Spinal cord (tissue), 10 donors: ENCODE measurements around the gene PIANP. TPM values are rescaled to one million over a fixed set of nuclear protein-coding genes. Genes with fewer than 3 reads are reported as not detected.

Source experiments
- DNase-seq, 6 donors: peaks; one replicate each; pipeline versions ENCODE4 v3.0.0 to v3.0.0-alpha.2; 2013 to 2015; ENCODE audit warnings: low spot score in 6 of 6, low read depth in 4 of 6
- H3K27ac ChIP-seq: one replicate; pipeline ENCODE4 v1.5.1; 2013; ENCODE audit warnings: low read depth, low read length, control low read depth
- H3K27me3 ChIP-seq: one replicate; pipeline ENCODE4 v1.6.1; 2013; ENCODE audit warnings: low read length; ENCODE audit not compliant: control insufficient read depth, insufficient read depth
- H3K36me3 ChIP-seq: one replicate; pipeline ENCODE4 v1.6.1; 2013; ENCODE audit warnings: low read length; ENCODE audit not compliant: control insufficient read depth, insufficient read depth
- H3K4me1 ChIP-seq: one replicate; pipeline ENCODE4 v1.6.1; 2013; ENCODE audit warnings: low read length; ENCODE audit not compliant: control insufficient read depth, insufficient read depth
- H3K4me3 ChIP-seq: one replicate; pipeline ENCODE4 v1.5.1; 2013; ENCODE audit warnings: low read depth, low read length, control low read depth
- H3K9me3 ChIP-seq: one replicate; pipeline ENCODE4 v1.6.1; 2013; ENCODE audit warnings: low read length; ENCODE audit not compliant: control insufficient read depth, insufficient read depth
- WGBS: methylation state at CpG from one replicate; pipeline ENCODE4 v1.1.5; 2013; ENCODE audit warnings: missing lambda C conversion rate; ENCODE audit not compliant: insufficient coverage; 5-methylcytosine and 5-hydroxymethylcytosine counted together
- polyA plus RNA-seq, 2 donors: library from polyadenylated mRNA; unstranded; fragments of 120-200 nt; gene quantifications; one replicate each; pipeline ENCODE4 v1.2.1, GENCODE V29; 2013; ENCODE audit not compliant: insufficient read length in 2 of 2
- small RNA-seq: library from RNA; depleted of rRNA; stranded (forward); fragments of <200 nt; gene quantifications from one replicate; pipeline ENCODE3, GENCODE V24; 2014; ENCODE audit warnings: low replicate concordance
- total RNA-seq, 2 donors: library from RNA; depleted of rRNA in 1 of 2; stranded (reverse); fragments of 120-200 nt in 1 of 2; fragments of >200 nt in 1 of 2; gene quantifications; one replicate each; pipeline versions ENCODE4 v1.2.3 to v1.2.4, GENCODE V29; 2013 to 2014
- donor health status: healthy.

Gene PIANP
- total and polyA plus RNA-seq, 4 donors = 2.0 to 86.8 (median 42.7) TPM

- Histone ChIP-seq H3K27ac (no peak overlapping the region), H3K4me3 (no peak overlapping the region), H3K27me3 (no peaks in the 10 kb centered on the region), H3K4me1 (no peaks in the 10 kb centered on the region), H3K9me3 (no peaks in the 10 kb centered on the region), H3K36me3 (peaks cover 67% of the 10 kb centered on the region)
- 85% methylated on average over 6 of the region's 12 CpGs for WGBS
- no peak for DNase-seq
Observed at GRCh38 chr12:6652391-6652790, 48.2 kb downstream of the PIANP start.

- peaks cover 8% of the 10 kb centered on the region for H3K4me1 ChIP-seq
- no peaks in the 10 kb centered on the region for H3K9me3 ChIP-seq
- 100% methylated on average over 2 of the region's 8 CpGs for WGBS
- DNase-seq = no peak
- no peaks in the 10 kb centered on the region for H3K27me3 ChIP-seq
- no peak overlapping the region for H3K4me3 ChIP-seq
- H3K27ac ChIP-seq = no peak overlapping the region
- H3K36me3 ChIP-seq = peaks cover 61% of the 10 kb centered on the region
Observed at GRCh38 chr12:6650832-6651231, 49.8 kb downstream of the PIANP start.

- Histone ChIP-seq H3K4me1 (peaks cover 14% of the 10 kb centered on the region), H3K27me3 (no peaks in the 10 kb centered on the region), H3K9me3 (no peaks in the 10 kb centered on the region), H3K4me3 (peak within 1 kb of the TSS; percentile 48), H3K27ac (peak within 1 kb of the TSS; percentile 7), H3K36me3 (peaks cover 35% of the 10 kb centered on the region)
- 4% methylated on average over 38 of the region's 38 CpGs for WGBS
- DNase-seq = peak in 3 of 6 donors; percentile 23 to 85 (median 73)
Observed at GRCh38 chr12:6647083-6647604, 53.5 kb downstream of the PIANP start, which contains the start of gene ACRBP. Gene ACRBP (minus strand): TSS chr12:6647432. CDS start chr12:6647366, 66 bp downstream.

GRCh38 chr12:6646276-6647082 is 54.1 kb downstream of the PIANP start:
- 58% methylated on average over 26 of the region's 28 CpGs for WGBS
- peak overlapping the region; percentile 7 for H3K27ac ChIP-seq
- DNase-seq = no peak

GRCh38 chr12:6644903-6645302 is 55.7 kb downstream of the PIANP start:
- Histone ChIP-seq H3K36me3 (peaks cover 13% of the 10 kb centered on the region), H3K4me1 (peaks cover 14% of the 10 kb centered on the region), H3K9me3 (no peaks in the 10 kb centered on the region), H3K27me3 (no peaks in the 10 kb centered on the region), H3K27ac (peak overlapping the region; percentile 57), H3K4me3 (no peak overlapping the region)
- WGBS = 22% methylated on average over 3 of the region's 5 CpGs
- peak in 2 of 6 donors; percentile 64 to 82 for DNase-seq

More at GRCh38 chr12:6646276-6647082, 54.1 kb downstream of the PIANP start:
- H3K36me3 ChIP-seq = peaks cover 29% of the 10 kb centered on the region
- H3K4me3 ChIP-seq = peak overlapping the region; percentile 48
- H3K9me3 ChIP-seq = no peaks in the 10 kb centered on the region
- no peaks in the 10 kb centered on the region for H3K27me3 ChIP-seq
- H3K4me1 ChIP-seq = peaks cover 14% of the 10 kb centered on the region

GRCh38 chr12:6644257-6644596 is 56.4 kb downstream of the PIANP start:
- DNase-seq = no peak
- H3K36me3 ChIP-seq = peaks cover 13% of the 10 kb centered on the region
- no peak overlapping the region for H3K4me3 ChIP-seq
- no peaks in the 10 kb centered on the region for H3K27me3 ChIP-seq
- peaks cover 14% of the 10 kb centered on the region for H3K4me1 ChIP-seq
- no peaks in the 10 kb centered on the region for H3K9me3 ChIP-seq
- peak overlapping the region; percentile 57 for H3K27ac ChIP-seq
- 80% methylated on average over 2 of the region's 6 CpGs for WGBS

Small RNAs within 50 kb of the gene (small RNA-seq; reads per million reads assigned to genes)
- not detected for gene RNU6-781P

Other genes with a start within 250 kb of the PIANP start
- 10 to 100 TPM in 1 of 2 donors, 1 to 10 TPM in 1; 7.6 to 26.4 TPM for gene TAPBPL, start 248.8 kb downstream of the PIANP start, total RNA-seq
- 10 to 100 TPM; 10.0 to 10.7 TPM for gene TAPBPL, start 248.8 kb downstream of the PIANP start, polyA plus RNA-seq
- 100 to 1,000 TPM in 1 of 2 donors, 10 to 100 TPM in 1; 38.3 to 185 TPM for gene VAMP1, start 230.1 kb downstream of the PIANP start, total RNA-seq
- gene VAMP1, start 230.1 kb downstream of the PIANP start, polyA plus RNA-seq = 100 to 1,000 TPM; 279 TPM
- gene MRPL51, start 207.6 kb downstream of the PIANP start, total RNA-seq = 100 to 1,000 TPM in 1 of 2 donors, 10 to 100 TPM in 1; 45.4 to 180 TPM
- gene MRPL51, start 207.6 kb downstream of the PIANP start, polyA plus RNA-seq = 100 to 1,000 TPM; 122 to 128 TPM
- gene NCAPD2, start 206.7 kb downstream of the PIANP start, total RNA-seq = 10 to 100 TPM; 21.0 to 30.0 TPM
- gene NCAPD2, start 206.7 kb downstream of the PIANP start, polyA plus RNA-seq = 10 to 100 TPM; 28.9 to 29.1 TPM
- 1,000 to 10,000 TPM; 1,774 to 2,778 TPM for gene GAPDH, start 166.3 kb downstream of the PIANP start, total RNA-seq
- gene GAPDH, start 166.3 kb downstream of the PIANP start, polyA plus RNA-seq = 1,000 to 10,000 TPM; 3,263 to 3,295 TPM
- gene IFFO1, start 144.8 kb downstream of the PIANP start, total RNA-seq = 10 to 100 TPM in 1 of 2 donors, 1 to 10 TPM in 1; 8.4 to 15.8 TPM
- gene IFFO1, start 144.8 kb downstream of the PIANP start, polyA plus RNA-seq = 10 to 100 TPM; 26.4 to 35.6 TPM
- 10 to 100 TPM in 1 of 2 donors, 1 to 10 TPM in 1; 8.0 to 22.2 TPM for gene NOP2, start 132.5 kb downstream of the PIANP start, total RNA-seq
- gene NOP2, start 132.5 kb downstream of the PIANP start, polyA plus RNA-seq = 10 to 100 TPM; 24.5 to 33.7 TPM
- 100 to 1,000 TPM; 179 to 185 TPM for gene CHD4, start 93.4 kb downstream of the PIANP start, total RNA-seq
- 100 to 1,000 TPM; 177 to 185 TPM for gene CHD4, start 93.4 kb downstream of the PIANP start, polyA plus RNA-seq
- 1 to 10 TPM; 2.5 to 3.5 TPM for gene LPAR5, start 64.9 kb downstream of the PIANP start, total RNA-seq
- 1 to 10 TPM; 6.0 to 9.1 TPM for gene LPAR5, start 64.9 kb downstream of the PIANP start, polyA plus RNA-seq
- 1 to 10 TPM in 1 of 2 donors, under 1 TPM in 1; 0.69 to 3.9 TPM for gene ACRBP, start 53.4 kb downstream of the PIANP start, total RNA-seq
- gene ACRBP, start 53.4 kb downstream of the PIANP start, polyA plus RNA-seq = 1 to 10 TPM; 1.9 to 3.6 TPM
- gene ING4, start 37.7 kb downstream of the PIANP start, total RNA-seq = 10 to 100 TPM; 87.5 to 90.5 TPM
- 100 to 1,000 TPM in 1 of 2 donors, 10 to 100 TPM in 1; 94.6 to 104 TPM for gene ING4, start 37.7 kb downstream of the PIANP start, polyA plus RNA-seq
- 10 to 100 TPM; 14.9 to 33.8 TPM for gene ZNF384, start 11.4 kb downstream of the PIANP start, total RNA-seq
- gene ZNF384, start 11.4 kb downstream of the PIANP start, polyA plus RNA-seq = 10 to 100 TPM; 66.6 to 80.2 TPM
- 10 to 100 TPM; 43.4 to 80.4 TPM for gene COPS7A, start 23.2 kb upstream of the PIANP start, total RNA-seq
- gene COPS7A, start 23.2 kb upstream of the PIANP start, polyA plus RNA-seq = 10 to 100 TPM; 83.5 to 98.0 TPM
- 100 to 1,000 TPM in 1 of 2 donors, 10 to 100 TPM in 1; 91.4 to 157 TPM for gene MLF2, start 52.3 kb upstream of the PIANP start, total RNA-seq
- 100 to 1,000 TPM; 300 to 319 TPM for gene MLF2, start 52.3 kb upstream of the PIANP start, polyA plus RNA-seq
- gene PTMS, start 65.5 kb upstream of the PIANP start, total RNA-seq = 100 to 1,000 TPM in 1 of 2 donors, 10 to 100 TPM in 1; 50.7 to 191 TPM
- 100 to 1,000 TPM; 916 to 927 TPM for gene PTMS, start 65.5 kb upstream of the PIANP start, polyA plus RNA-seq
- under 1 TPM in 1 of 2 donors, not detected in 1; 0.33 TPM for gene LAG3, start 71.7 kb upstream of the PIANP start, total RNA-seq
- gene LAG3, start 71.7 kb upstream of the PIANP start, polyA plus RNA-seq = 1 to 10 TPM in 1 of 2 donors, under 1 TPM in 1; 0.93 to 1.6 TPM
- 10 to 100 TPM; 11.3 to 15.4 TPM for gene CD4, start 88.7 kb upstream of the PIANP start, total RNA-seq
- gene CD4, start 88.7 kb upstream of the PIANP start, polyA plus RNA-seq = 10 to 100 TPM; 13.0 to 16.6 TPM
- gene GPR162, start 121.0 kb upstream of the PIANP start, total RNA-seq = 10 to 100 TPM; 43.4 to 54.2 TPM
- gene GPR162, start 121.0 kb upstream of the PIANP start, polyA plus RNA-seq = 100 to 1,000 TPM; 113 to 128 TPM
- gene P3H3, start 127.6 kb upstream of the PIANP start, total RNA-seq = 10 to 100 TPM; 25.7 to 28.7 TPM
- gene P3H3, start 127.6 kb upstream of the PIANP start, polyA plus RNA-seq = 10 to 100 TPM; 22.7 to 42.3 TPM
- 1 to 10 TPM; 2.5 to 5.1 TPM for gene GNB3, start 140.1 kb upstream of the PIANP start, total RNA-seq
- gene GNB3, start 140.1 kb upstream of the PIANP start, polyA plus RNA-seq = 10 to 100 TPM; 12.0 to 27.0 TPM
- gene CDCA3, start 150.5 kb upstream of the PIANP start, total RNA-seq = 10 to 100 TPM in 1 of 2 donors, 1 to 10 TPM in 1; 4.8 to 17.2 TPM
- 10 to 100 TPM; 17.7 to 22.5 TPM for gene CDCA3, start 150.5 kb upstream of the PIANP start, polyA plus RNA-seq
- 10 to 100 TPM; 78.6 to 80.1 TPM for gene USP5, start 151.3 kb upstream of the PIANP start, total RNA-seq
- 100 to 1,000 TPM in 1 of 2 donors, 10 to 100 TPM in 1; 99.0 to 101 TPM for gene USP5, start 151.3 kb upstream of the PIANP start, polyA plus RNA-seq
- gene TPI1, start 166.7 kb upstream of the PIANP start, total RNA-seq = 100 to 1,000 TPM; 413 to 837 TPM
- gene TPI1, start 166.7 kb upstream of the PIANP start, polyA plus RNA-seq = 100 to 1,000 TPM; 519 to 535 TPM
- gene SPSB2, start 172.5 kb upstream of the PIANP start, total RNA-seq = 1 to 10 TPM; 3.5 to 5.4 TPM
- gene SPSB2, start 172.5 kb upstream of the PIANP start, polyA plus RNA-seq = 1 to 10 TPM; 5.7 to 10.0 TPM
- gene LRRC23, start 204.0 kb upstream of the PIANP start, total RNA-seq = 10 to 100 TPM; 13.5 to 25.5 TPM
- gene LRRC23, start 204.0 kb upstream of the PIANP start, polyA plus RNA-seq = 10 to 100 TPM; 25.1 to 25.3 TPM
- gene ENO2, start 213.8 kb upstream of the PIANP start, total RNA-seq = 100 to 1,000 TPM; 118 to 307 TPM
- gene ENO2, start 213.8 kb upstream of the PIANP start, polyA plus RNA-seq = 100 to 1,000 TPM; 615 to 640 TPM
- gene ATN1, start 227.1 kb upstream of the PIANP start, total RNA-seq = 10 to 100 TPM; 23.1 to 24.9 TPM
- gene ATN1, start 227.1 kb upstream of the PIANP start, polyA plus RNA-seq = 100 to 1,000 TPM; 208 to 228 TPM
- not detected for gene RNU7-1, start 243.0 kb upstream of the PIANP start, total RNA-seq
- gene RNU7-1, start 243.0 kb upstream of the PIANP start, polyA plus RNA-seq = 10 to 100 TPM; 16.2 to 21.9 TPM
- gene C12orf57, start 243.2 kb upstream of the PIANP start, total RNA-seq = 100 to 1,000 TPM; 108 to 376 TPM
- 100 to 1,000 TPM; 220 to 243 TPM for gene C12orf57, start 243.2 kb upstream of the PIANP start, polyA plus RNA-seq